Fibroblast of pulmonary artery (primary cell): ENCODE data around the gene EPB41L5.
"Not testable (repeated sequence)": the region's sequence is repeated elsewhere in the genome, so short reads cannot be mapped to it uniquely, and the experiment has no call there.

Experiments used
- DNase-seq: peaks from one replicate; pipeline ENCODE4 v3.0.0-alpha.2; 2010; ENCODE audit warnings: low read depth
- H3K4me3 ChIP-seq: replicated peaks from 2 replicates; pipeline ENCODE4 v1.5.1; 2011; ENCODE audit warnings: low read depth, mild to moderate bottlenecking, control low read depth, low read length, moderate library complexity
- TF ChIP-seq, protein P1 (sequence below): IDR thresholded peaks from 2 replicates; pipeline ENCODE4 v1.5.1; 2011; ENCODE audit warnings: mild to moderate bottlenecking, control low read depth, low read length, inconsistent platforms; ENCODE audit errors: missing control alignments

Gene EPB41L5

DNA sequence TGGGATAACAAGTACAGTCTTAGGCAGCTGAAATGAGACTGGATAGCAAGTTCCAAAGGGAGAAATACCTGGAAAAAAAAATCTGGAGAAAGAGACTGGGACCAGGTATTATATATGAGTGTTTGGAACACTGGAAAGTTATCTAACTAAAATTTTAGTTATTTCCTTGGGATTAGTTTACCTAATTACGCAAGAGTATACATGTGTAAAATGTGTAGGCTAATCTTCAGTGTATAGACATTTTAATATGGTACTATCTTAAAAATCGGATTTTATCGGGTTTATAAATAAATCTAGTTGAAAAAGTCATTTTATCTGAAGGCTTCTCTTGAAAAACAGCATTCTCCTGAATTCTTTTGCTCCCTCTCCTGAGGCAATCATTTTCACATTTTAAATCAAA is 3.9 kb downstream of the EPB41L5 start:
- no peak for DNase-seq
- TF ChIP-seq, protein P1, sequence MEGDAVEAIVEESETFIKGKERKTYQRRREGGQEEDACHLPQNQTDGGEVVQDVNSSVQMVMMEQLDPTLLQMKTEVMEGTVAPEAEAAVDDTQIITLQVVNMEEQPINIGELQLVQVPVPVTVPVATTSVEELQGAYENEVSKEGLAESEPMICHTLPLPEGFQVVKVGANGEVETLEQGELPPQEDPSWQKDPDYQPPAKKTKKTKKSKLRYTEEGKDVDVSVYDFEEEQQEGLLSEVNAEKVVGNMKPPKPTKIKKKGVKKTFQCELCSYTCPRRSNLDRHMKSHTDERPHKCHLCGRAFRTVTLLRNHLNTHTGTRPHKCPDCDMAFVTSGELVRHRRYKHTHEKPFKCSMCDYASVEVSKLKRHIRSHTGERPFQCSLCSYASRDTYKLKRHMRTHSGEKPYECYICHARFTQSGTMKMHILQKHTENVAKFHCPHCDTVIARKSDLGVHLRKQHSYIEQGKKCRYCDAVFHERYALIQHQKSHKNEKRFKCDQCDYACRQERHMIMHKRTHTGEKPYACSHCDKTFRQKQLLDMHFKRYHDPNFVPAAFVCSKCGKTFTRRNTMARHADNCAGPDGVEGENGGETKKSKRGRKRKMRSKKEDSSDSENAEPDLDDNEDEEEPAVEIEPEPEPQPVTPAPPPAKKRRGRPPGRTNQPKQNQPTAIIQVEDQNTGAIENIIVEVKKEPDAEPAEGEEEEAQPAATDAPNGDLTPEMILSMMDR, result no peak
- H3K4me3 ChIP-seq, result no peak overlapping the region

DNA sequence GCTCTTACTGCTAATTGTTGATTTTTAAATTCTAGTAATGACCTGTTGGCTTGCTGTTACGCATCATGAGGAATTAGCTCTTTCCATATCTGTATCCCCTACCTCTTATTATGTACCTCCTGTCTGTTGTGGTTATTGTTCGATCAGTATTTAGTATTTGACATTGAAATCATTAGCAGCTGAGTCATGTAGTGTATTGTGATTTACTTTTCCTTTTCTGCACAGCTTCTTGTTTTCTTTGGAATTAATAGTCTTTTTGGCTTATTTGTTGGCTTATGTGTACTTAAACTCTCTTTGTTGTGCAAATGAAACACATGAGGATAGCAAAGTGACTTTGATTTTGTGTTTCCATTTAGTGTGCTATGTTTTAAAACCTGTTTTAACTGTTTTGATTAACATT is 4.3 kb downstream of the EPB41L5 start:
- TF ChIP-seq, protein P1, result no peak
- DNase-seq, result no peak
- no peak overlapping the region for H3K4me3 ChIP-seq

DNA sequence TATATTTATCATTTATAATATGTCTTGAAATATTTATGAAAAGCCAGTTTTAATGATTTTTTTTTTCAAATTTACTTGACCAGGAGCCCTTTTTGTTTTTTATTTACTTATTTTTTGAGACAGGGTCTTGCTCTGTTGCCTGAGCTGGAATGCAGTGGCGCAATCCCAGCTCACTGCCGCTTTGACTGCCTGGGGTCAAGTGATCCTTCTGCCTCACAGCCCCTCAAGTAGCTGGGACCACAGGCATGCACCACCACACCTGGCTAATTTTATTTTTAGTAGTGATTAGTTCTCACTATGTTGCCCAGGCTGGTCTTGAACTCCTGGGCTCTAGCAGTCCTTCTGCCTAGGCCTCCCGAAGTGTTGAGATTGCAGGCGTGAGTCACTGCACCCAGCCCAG is 5.7 kb downstream of the EPB41L5 start:
- H3K4me3 ChIP-seq, result no peak overlapping the region
- TF ChIP-seq, protein P1, result no peak
- DNase-seq, result no peak

DNA sequence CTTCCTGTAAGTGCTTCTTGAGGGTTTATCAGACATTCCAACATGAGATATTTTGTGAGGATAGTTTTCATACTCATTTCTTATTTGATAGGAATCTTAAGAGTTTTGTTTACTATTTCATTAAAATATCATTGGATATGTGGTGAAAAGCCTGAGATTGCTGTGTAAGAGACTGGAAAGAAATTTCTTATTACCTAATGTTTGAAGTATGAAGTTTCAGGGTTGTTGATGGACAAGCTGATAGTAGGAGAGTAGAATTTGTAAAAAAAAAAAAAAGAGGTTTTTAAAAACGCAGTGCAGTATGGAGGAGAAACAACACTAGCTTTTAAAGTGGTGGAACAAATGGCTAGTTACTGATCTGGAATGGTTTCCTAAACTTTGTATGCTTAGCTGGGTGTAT is 7.7 kb downstream of the EPB41L5 start:
- H3K4me3 ChIP-seq, result no peak overlapping the region
- DNase-seq, result no peak
- TF ChIP-seq, protein P1, result no peak

DNA sequence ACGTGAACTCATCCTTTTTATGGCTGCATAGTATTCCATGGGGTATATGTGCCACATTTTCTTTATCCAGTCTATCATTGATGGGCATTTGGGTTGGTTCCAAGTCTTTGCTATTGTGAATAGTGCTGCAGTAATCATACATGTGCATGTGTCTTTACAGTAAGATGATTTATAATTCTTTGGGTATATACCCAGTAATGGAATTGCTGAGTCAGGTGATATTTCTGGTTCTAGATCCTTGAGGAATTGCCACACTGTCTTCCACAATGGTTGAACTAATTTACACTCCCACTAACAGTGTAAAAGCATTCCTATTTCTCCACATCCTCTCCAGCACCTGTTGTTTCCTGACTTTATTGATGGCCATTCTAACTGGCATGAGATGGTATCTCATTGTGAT is 9.6 kb downstream of the EPB41L5 start:
- DNase-seq, H3K4me3 ChIP-seq: not testable (repeated sequence)

DNA sequence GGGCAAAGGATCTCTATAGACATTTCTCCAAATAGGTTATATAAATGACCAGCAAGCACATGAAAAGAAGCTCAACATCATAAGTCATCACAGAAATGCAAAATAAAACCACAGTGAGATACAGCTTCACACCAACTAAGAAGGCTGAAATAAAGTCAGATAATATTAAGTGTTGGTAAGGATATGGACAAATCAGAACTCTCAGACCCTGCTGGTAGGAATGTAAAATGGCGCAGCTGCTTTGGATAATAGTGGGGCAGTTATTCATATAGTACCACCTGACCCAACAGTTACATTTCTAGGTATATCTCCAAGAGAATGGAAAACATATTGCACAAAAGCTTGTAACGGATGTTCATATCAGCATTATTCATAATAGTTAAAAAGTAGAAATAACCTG is 14.0 kb downstream of the EPB41L5 start:
- DNase-seq, result no peak
- no peak overlapping the region for H3K4me3 ChIP-seq
- TF ChIP-seq, protein P1, result peak; percentile 33

DNA sequence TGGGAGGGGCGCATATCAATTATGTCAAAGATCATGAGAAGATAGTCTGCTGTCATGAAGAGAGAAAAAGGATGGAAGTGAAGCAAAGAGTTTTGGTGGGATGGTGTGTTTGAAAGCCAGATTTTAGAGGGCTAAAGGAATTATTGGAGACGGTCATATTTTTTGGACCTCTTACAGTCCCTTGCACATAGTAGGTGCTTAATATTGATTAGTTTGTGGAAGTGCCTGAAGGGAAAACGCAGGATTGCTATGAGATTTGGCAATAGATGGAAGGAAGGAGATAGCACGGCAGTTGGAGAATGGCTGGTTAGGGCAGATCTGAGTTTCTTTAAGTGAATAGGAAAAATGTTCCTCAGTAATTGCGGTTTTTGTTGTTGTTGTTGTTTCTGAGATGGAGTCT is 15.9 kb downstream of the EPB41L5 start:
- no peak for DNase-seq
- TF ChIP-seq, protein P1, result no peak
- no peak overlapping the region for H3K4me3 ChIP-seq
